Measurements from ENCODE around the gene CIAO2B. TPM values are rescaled to one million over a fixed set of nuclear protein-coding genes. Genes with fewer than 3 reads are reported as not detected.

Gene CIAO2B
- total RNA-seq, 1 donor, result 97.4 TPM

GRCh38 chr16:66923866-66924265, 10.3 kb downstream of the CIAO2B start:
- H3K36me3 ChIP-seq (ENCODE audit: insufficient read depth, low read length), result no peaks in the 10 kb centered on the region
- no peak for TF ChIP-seq CTCF (IDR thresholded peaks at IDR 0.05; ENCODE audit: extremely low read depth, low read depth, low read length)
- no peaks in the 10 kb centered on the region for H4K20me1 ChIP-seq (ENCODE audit: insufficient read depth, low read length)
- H3K27ac ChIP-seq (ENCODE audit: low read depth, low read length), result no peak overlapping the region
- H3K4me2 ChIP-seq (ENCODE audit: insufficient read depth, low read length), result peak overlapping the region; percentile 53
- DNase-seq (ENCODE audit: insufficient read length, low spot score, missing footprints), result peak; percentile 60
- no peak overlapping the region for H2AFZ ChIP-seq (ENCODE audit: low read length)
- H3K79me2 ChIP-seq (ENCODE audit: insufficient read depth, low read length), result no peaks in the 10 kb centered on the region
- H3K4me3 ChIP-seq (ENCODE audit: insufficient read depth, low read length), result peak overlapping the region; percentile 46
- H3K9me3 ChIP-seq (ENCODE audit: low read depth, low read length), result no peaks in the 10 kb centered on the region
- peaks cover 47% of the 10 kb centered on the region for H3K4me1 ChIP-seq (ENCODE audit: insufficient read depth, low read length)
- H3K27me3 ChIP-seq (ENCODE audit: insufficient read depth, low read length), result peaks cover 43% of the 10 kb centered on the region

- Histone ChIP-seq H3K27ac (ENCODE audit: low read depth, low read length) (no peak overlapping the region), H3K36me3 (ENCODE audit: insufficient read depth, low read length) (no peaks in the 10 kb centered on the region), H4K20me1 (ENCODE audit: insufficient read depth, low read length) (no peaks in the 10 kb centered on the region), H3K4me3 (ENCODE audit: insufficient read depth, low read length) (peak overlapping the region; percentile 46), H3K4me1 (ENCODE audit: insufficient read depth, low read length) (peaks cover 43% of the 10 kb centered on the region), H3K27me3 (ENCODE audit: insufficient read depth, low read length) (peaks cover 44% of the 10 kb centered on the region), H3K79me2 (ENCODE audit: insufficient read depth, low read length) (no peaks in the 10 kb centered on the region), H2AFZ (ENCODE audit: low read length) (no peak overlapping the region), H3K9me3 (ENCODE audit: low read depth, low read length) (no peaks in the 10 kb centered on the region), H3K4me2 (ENCODE audit: insufficient read depth, low read length) (peak overlapping the region; percentile 53)
- no peak for TF ChIP-seq CTCF (IDR thresholded peaks at IDR 0.05; ENCODE audit: extremely low read depth, low read depth, low read length)
- DNase-seq (ENCODE audit: insufficient read length, low spot score, missing footprints), result peak; percentile 98
Measured at GRCh38 chr16:66923247-66923731, 10.9 kb downstream of the CIAO2B start.

- no peaks in the 10 kb centered on the region for H4K20me1 ChIP-seq (ENCODE audit: insufficient read depth, low read length)
- no peaks in the 10 kb centered on the region for H3K36me3 ChIP-seq (ENCODE audit: insufficient read depth, low read length)
Measured at GRCh38 chr16:66921729-66922450, 12.3 kb downstream of the CIAO2B start.

More at GRCh38 chr16:66921729-66922450, 12.3 kb downstream of the CIAO2B start:
- Histone ChIP-seq H3K27me3 (ENCODE audit: insufficient read depth, low read length) (peaks cover 44% of the 10 kb centered on the region), H2AFZ (ENCODE audit: low read length) (no peak overlapping the region), H3K79me2 (ENCODE audit: insufficient read depth, low read length) (no peaks in the 10 kb centered on the region), H3K9me3 (ENCODE audit: low read depth, low read length) (no peaks in the 10 kb centered on the region), H3K4me1 (ENCODE audit: insufficient read depth, low read length) (peaks cover 30% of the 10 kb centered on the region), H3K4me2 (ENCODE audit: insufficient read depth, low read length) (no peak overlapping the region), H3K27ac (ENCODE audit: low read depth, low read length) (no peak overlapping the region), H3K4me3 (ENCODE audit: insufficient read depth, low read length) (no peak overlapping the region)
- TF ChIP-seq CTCF (IDR thresholded peaks at IDR 0.05; ENCODE audit: extremely low read depth, low read depth, low read length), result no peak
- peak; percentile 87 for DNase-seq (ENCODE audit: insufficient read length, low spot score, missing footprints)
